DND-41 (cell line): ENCODE data around the gene ABCC4.

Experiments used
- ATAC-seq: fragments of 200-7000 bp; cut with Tn5 transposase; 3 replicates; pipeline ENCODE4 v1.9.1; 2021; ENCODE audit warnings: low read depth; ENCODE audit not compliant: insufficient read depth
- DNase-seq: peaks from one replicate; pipeline ENCODE4 v3.0.0-alpha.2; 2020
- H2AFZ ChIP-seq: 2 replicates; pipeline ENCODE4 v1.6.0; 2012; ENCODE audit warnings: low read depth, low read length
- H3K27ac ChIP-seq: 2 replicates; pipeline ENCODE4 v1.5.1; 2012; ENCODE audit warnings: low read length, inconsistent platforms
- H3K27me3 ChIP-seq: fragments of 200-600 bp; sonication (generic); 2 replicates; pipeline ENCODE4 v1.6.0; 2012; ENCODE audit warnings: low read length, mild to moderate bottlenecking, inconsistent platforms; ENCODE audit not compliant: insufficient read depth, poor library complexity
- H3K36me3 ChIP-seq: 2 replicates; pipeline ENCODE4 v1.5.1; 2012; ENCODE audit warnings: low read length, inconsistent platforms; ENCODE audit not compliant: insufficient read depth
- H3K4me1 ChIP-seq: 2 replicates; pipeline ENCODE4 v1.5.1; 2012; ENCODE audit warnings: mild to moderate bottlenecking, low read length; ENCODE audit not compliant: insufficient read depth
- H3K4me2 ChIP-seq: 2 replicates; pipeline ENCODE4 v1.6.0; 2012; ENCODE audit warnings: mild to moderate bottlenecking, moderate library complexity, low read length, inconsistent platforms; ENCODE audit not compliant: insufficient read depth
- H3K4me3 ChIP-seq, 2 experiments: fragments of 200-600 bp in 1 of 2; shearing (Covaris generic) in 1 of 2; 2 replicates each; pipeline ENCODE4 v1.5.1; 2012 to 2016; ENCODE audit warnings: inconsistent platforms in 2 of 2, low read length in 2 of 2, mild to moderate bottlenecking in 2 of 2, low read depth in 1 of 2, moderate library complexity in 1 of 2
- H3K79me2 ChIP-seq: 2 replicates; pipeline ENCODE4 v1.6.0; 2012; ENCODE audit warnings: low read length, inconsistent platforms; ENCODE audit not compliant: insufficient read depth
- H3K9ac ChIP-seq: 2 replicates; pipeline ENCODE4 v1.6.0; 2012; ENCODE audit warnings: low read depth, mild to moderate bottlenecking, inconsistent platforms, low read length, moderate library complexity
- H3K9me3 ChIP-seq: 2 replicates; pipeline ENCODE4 v1.5.1; 2012; ENCODE audit warnings: low read length, moderate library complexity, mild to moderate bottlenecking, inconsistent platforms; ENCODE audit not compliant: insufficient read depth, severe bottlenecking
- H4K20me1 ChIP-seq: 2 replicates; pipeline ENCODE4 v1.6.0; 2012; ENCODE audit warnings: low read length; ENCODE audit not compliant: insufficient read depth
- EZH2 ChIP-seq: IDR thresholded peaks from 3 replicates; pipeline ENCODE4 v1.6.1; 2012; ENCODE audit warnings: borderline replicate concordance, low read depth, mild to moderate bottlenecking, moderate library complexity, low read length, inconsistent platforms; ENCODE audit not compliant: severe bottlenecking
- TF ChIP-seq, protein P1 (sequence below): IDR thresholded peaks from 2 replicates; pipeline ENCODE4 v1.5.1; 2012; ENCODE audit warnings: borderline replicate concordance, low read length, moderate library complexity, mild to moderate bottlenecking; ENCODE audit not compliant: poor library complexity, severe bottlenecking; ENCODE audit errors: extremely low read depth

The ABCC4 gene

DNA sequence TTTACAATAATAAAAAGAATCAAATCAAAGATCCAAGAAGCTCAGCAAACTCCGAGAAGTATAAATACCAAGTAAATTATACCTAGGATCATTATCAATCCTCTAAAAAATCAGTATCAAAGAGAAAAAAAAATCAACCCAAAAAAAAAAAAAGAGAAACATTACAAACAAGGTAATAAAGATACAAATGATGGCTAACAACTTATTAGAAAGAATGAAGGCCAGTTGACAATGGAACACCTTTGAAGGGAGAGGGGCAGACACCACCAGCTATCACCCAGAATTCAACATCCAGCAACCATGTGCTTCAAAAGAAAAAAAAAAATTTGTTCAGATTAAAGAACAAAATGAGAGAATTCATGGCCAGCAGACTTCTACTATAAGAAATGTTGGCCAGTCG is 77.2 kb downstream of the ABCC4 start:
- no peaks in the 10 kb centered on the region for H3K36me3 ChIP-seq
- no peak overlapping the region for H3K4me2 ChIP-seq
- no peak for TF ChIP-seq EZH2
- TF ChIP-seq, protein P1, sequence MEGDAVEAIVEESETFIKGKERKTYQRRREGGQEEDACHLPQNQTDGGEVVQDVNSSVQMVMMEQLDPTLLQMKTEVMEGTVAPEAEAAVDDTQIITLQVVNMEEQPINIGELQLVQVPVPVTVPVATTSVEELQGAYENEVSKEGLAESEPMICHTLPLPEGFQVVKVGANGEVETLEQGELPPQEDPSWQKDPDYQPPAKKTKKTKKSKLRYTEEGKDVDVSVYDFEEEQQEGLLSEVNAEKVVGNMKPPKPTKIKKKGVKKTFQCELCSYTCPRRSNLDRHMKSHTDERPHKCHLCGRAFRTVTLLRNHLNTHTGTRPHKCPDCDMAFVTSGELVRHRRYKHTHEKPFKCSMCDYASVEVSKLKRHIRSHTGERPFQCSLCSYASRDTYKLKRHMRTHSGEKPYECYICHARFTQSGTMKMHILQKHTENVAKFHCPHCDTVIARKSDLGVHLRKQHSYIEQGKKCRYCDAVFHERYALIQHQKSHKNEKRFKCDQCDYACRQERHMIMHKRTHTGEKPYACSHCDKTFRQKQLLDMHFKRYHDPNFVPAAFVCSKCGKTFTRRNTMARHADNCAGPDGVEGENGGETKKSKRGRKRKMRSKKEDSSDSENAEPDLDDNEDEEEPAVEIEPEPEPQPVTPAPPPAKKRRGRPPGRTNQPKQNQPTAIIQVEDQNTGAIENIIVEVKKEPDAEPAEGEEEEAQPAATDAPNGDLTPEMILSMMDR, result no peak
- no peak overlapping the region for H2AFZ ChIP-seq
- DNase-seq (no peak), ATAC-seq (no peak)
- H3K9ac ChIP-seq, result no peak overlapping the region
- no peaks in the 10 kb centered on the region for H3K4me1 ChIP-seq
- no peaks in the 10 kb centered on the region for H4K20me1 ChIP-seq
- H3K4me3 ChIP-seq, result no peak overlapping the region
- H3K27ac ChIP-seq, result no peak overlapping the region
- no peaks in the 10 kb centered on the region for H3K27me3 ChIP-seq
- H3K79me2 ChIP-seq, result no peaks in the 10 kb centered on the region
- no peaks in the 10 kb centered on the region for H3K9me3 ChIP-seq

DNA sequence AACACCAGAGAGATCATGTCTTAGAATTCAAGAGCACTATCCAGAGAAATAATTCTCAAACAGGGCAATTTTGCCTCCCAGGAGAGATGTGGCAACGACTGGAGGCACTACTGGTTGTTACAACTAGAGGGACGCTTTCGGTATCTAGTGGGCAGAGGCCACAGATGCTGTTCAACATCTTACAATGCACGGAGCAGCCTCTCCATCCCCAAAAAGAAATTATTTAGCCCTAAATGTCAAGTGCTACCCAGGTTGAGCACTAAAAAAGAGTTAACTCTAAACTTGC is 78.6 kb downstream of the ABCC4 start:
- H3K4me2 ChIP-seq, result no peak overlapping the region
- TF ChIP-seq, protein P1, result no peak
- TF ChIP-seq EZH2, result no peak
- H3K9ac ChIP-seq, result no peak overlapping the region
- no peaks in the 10 kb centered on the region for H3K27me3 ChIP-seq
- H3K79me2 ChIP-seq, result no peaks in the 10 kb centered on the region
- H2AFZ ChIP-seq, result no peak overlapping the region
- H3K9me3 ChIP-seq, result no peaks in the 10 kb centered on the region
- ATAC-seq (no peak), DNase-seq (no peak)
- no peak overlapping the region for H3K4me3 ChIP-seq
- no peaks in the 10 kb centered on the region for H3K36me3 ChIP-seq
- no peaks in the 10 kb centered on the region for H3K4me1 ChIP-seq
- H3K27ac ChIP-seq, result no peak overlapping the region
- H4K20me1 ChIP-seq, result no peaks in the 10 kb centered on the region

DNA sequence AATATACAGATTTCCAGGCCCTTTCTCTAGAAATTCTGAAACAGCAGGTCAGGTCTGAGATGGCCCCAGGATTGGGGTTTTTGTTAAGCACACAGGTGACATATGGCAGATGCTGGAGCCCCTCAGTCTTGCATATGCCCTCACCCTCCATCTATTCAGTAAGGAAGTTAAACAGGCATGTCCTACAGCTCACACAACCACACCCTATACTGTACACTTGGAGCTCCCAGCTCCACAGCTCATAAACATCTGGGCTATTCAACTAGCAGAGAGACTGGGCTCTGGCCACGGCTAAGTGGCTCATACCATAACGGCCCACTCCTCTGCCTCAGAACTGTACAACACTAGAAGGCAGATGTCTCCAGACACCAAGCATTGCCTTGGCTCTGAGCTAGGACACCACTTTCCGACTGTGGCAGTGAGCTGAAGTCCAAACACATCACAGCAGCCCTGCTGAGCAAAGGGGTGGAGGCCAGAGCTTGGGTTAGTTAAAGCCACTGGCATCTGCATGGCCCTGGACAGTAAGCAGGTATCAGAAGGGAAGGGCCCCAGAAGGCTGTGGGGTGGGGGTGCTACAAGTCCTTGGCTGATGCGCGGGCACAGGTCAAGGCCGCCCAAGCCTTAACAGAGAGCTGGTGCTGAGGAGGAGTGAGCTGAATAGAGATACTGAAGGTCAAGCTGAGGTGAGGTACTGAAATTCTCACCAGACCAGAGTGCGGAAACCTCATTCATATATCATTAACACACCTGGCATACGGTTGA is 79.1 kb downstream of the ABCC4 start:
- H3K27ac ChIP-seq, result no peak overlapping the region
- no peak for DNase-seq
- no peaks in the 10 kb centered on the region for H4K20me1 ChIP-seq
- no peak for ATAC-seq
- no peaks in the 10 kb centered on the region for H3K9me3 ChIP-seq
- H3K27me3 ChIP-seq, result no peaks in the 10 kb centered on the region
- H3K36me3 ChIP-seq, result no peaks in the 10 kb centered on the region
- H3K4me1 ChIP-seq, result no peaks in the 10 kb centered on the region
- H2AFZ ChIP-seq, result no peak overlapping the region
- no peak overlapping the region for H3K4me3 ChIP-seq
- H3K9ac ChIP-seq, result no peak overlapping the region
- TF ChIP-seq, protein P1, result no peak
- TF ChIP-seq EZH2, result no peak
- H3K79me2 ChIP-seq, result no peaks in the 10 kb centered on the region
- no peak overlapping the region for H3K4me2 ChIP-seq

DNA sequence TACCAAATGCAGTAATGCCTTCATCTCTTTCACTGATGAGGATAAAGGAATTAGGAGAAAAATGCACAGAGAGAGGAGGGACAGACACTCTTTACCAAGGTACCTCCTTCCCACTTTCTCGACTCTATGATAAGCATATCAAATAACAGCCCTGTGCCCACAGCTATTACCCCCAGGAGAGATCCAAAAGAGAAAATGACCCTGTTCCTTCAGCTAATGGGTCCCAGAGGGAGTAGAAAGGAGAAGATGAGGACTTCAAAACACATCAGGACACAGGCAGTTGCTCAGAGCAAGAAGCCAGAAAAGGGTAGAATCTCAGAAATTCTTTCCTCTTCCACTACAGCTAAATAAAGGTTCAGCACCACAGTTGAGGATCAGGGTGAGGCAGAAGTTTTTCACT is 80.6 kb downstream of the ABCC4 start:
- H4K20me1 ChIP-seq, result no peaks in the 10 kb centered on the region
- no peaks in the 10 kb centered on the region for H3K79me2 ChIP-seq
- no peak overlapping the region for H3K4me2 ChIP-seq
- no peak for ATAC-seq
- H3K4me3 ChIP-seq, result no peak overlapping the region
- H3K27me3 ChIP-seq, result no peaks in the 10 kb centered on the region
- TF ChIP-seq, protein P1, result no peak
- TF ChIP-seq EZH2, result no peak
- no peaks in the 10 kb centered on the region for H3K4me1 ChIP-seq
- no peak overlapping the region for H2AFZ ChIP-seq
- no peak overlapping the region for H3K27ac ChIP-seq
- no peak overlapping the region for H3K9ac ChIP-seq
- no peaks in the 10 kb centered on the region for H3K36me3 ChIP-seq
- H3K9me3 ChIP-seq, result no peaks in the 10 kb centered on the region
- no peak for DNase-seq
